H1 (cell line): ENCODE measurements around the gene PRR33.

Source experiments
- CTCF ChIP-seq, 3 experiments: IDR thresholded peaks; 1 replicate in 2 of 3; 2 replicates in 1 of 3; pipeline versions ENCODE4 v1.5.1 to v1.6.1; 2011; ENCODE audit warnings: low read length in 3 of 3, mild to moderate bottlenecking in 3 of 3, inconsistent platforms in 2 of 3, low read depth in 1 of 3, moderate library complexity in 1 of 3; ENCODE audit not compliant: insufficient read depth in 1 of 3; ENCODE audit errors: control extremely low read depth in 1 of 3
- EZH2 ChIP-seq: fragments of 200-600 bp; sonication (generic); IDR thresholded peaks from 2 replicates; pipeline ENCODE4 v1.7.1; 2012; ENCODE audit warnings: low read depth, mild to moderate bottlenecking, moderate library complexity, low read length, inconsistent platforms; ENCODE audit not compliant: severe bottlenecking
- RAD21 ChIP-seq, 2 experiments: IDR thresholded peaks in 1 of 2; conservative IDR thresholded peaks in 1 of 2; 2 replicates each; pipeline ENCODE4 v1.6.1; 2011; ENCODE audit warnings: low read depth in 2 of 2, low read length in 2 of 2, improper control_type of control experiment in 1 of 2, inconsistent platforms in 1 of 2, mild to moderate bottlenecking in 1 of 2, moderate library complexity in 1 of 2
- SIX5 ChIP-seq: IDR thresholded peaks from 2 replicates; pipeline ENCODE4 v1.6.1; 2011; ENCODE audit warnings: mild to moderate bottlenecking, low read depth, low read length
- ZNF274 ChIP-seq: IDR thresholded peaks from 2 replicates; pipeline ENCODE4 v1.7.0; 2012; ENCODE audit warnings: low read length, borderline replicate concordance; ENCODE audit errors: extremely low read depth

- TF ChIP-seq ZNF274 (no peak), RAD21 (IDR thresholded peaks at IDR 0.05 in 1 of 2, conservative IDR thresholded peaks at IDR 0.05 in 1 of 2; ENCODE audit: low read depth in 2 of 2, low read length in 2 of 2) (no peak), SIX5 (no peak), CTCF (IDR thresholded peaks at IDR 0.05; ENCODE audit: control extremely low read depth in 1 of 3, insufficient read depth in 1 of 3, low read depth in 1 of 3, low read length in 3 of 3) (no peak), EZH2 (no peak)
Measured at GRCh38 chr11:1858576-1858975, 33.1 kb downstream of the PRR33 start.
